H9 (cell line): Measurements from ENCODE around the gene TAF9. TPM values are rescaled to one million over a fixed set of nuclear protein-coding genes. Genes with fewer than 3 reads are reported as not detected.

ENCODE experiments used
- DNase-seq: peaks from one replicate; pipeline ENCODE4 v3.0.0-alpha.2; 2017
- H2AFZ ChIP-seq: one replicate; pipeline ENCODE4 v1.6.1; 2013; ENCODE audit warnings: mild to moderate bottlenecking, low read length, control low read depth, moderate library complexity
- H2AK5ac ChIP-seq: 2 replicates; pipeline ENCODE4 v1.6.1; 2013; ENCODE audit warnings: low read length, control low read depth, mixed read lengths; ENCODE audit not compliant: insufficient read length
- H2BK120ac ChIP-seq: one replicate; pipeline ENCODE4 v1.6.1; 2013; ENCODE audit warnings: low read depth, mild to moderate bottlenecking, low read length, control low read depth, inconsistent platforms; ENCODE audit not compliant: poor library complexity, severe bottlenecking
- H2BK12ac ChIP-seq: 2 replicates; pipeline ENCODE4 v1.6.1; 2013; ENCODE audit warnings: low read length, control low read depth, mixed read lengths, low read depth; ENCODE audit not compliant: insufficient read length
- H2BK15ac ChIP-seq: 2 replicates; pipeline ENCODE4 v1.6.1; 2013; ENCODE audit warnings: low read depth, low read length, control low read depth
- H2BK20ac ChIP-seq: one replicate; pipeline ENCODE4 v1.6.1; 2013; ENCODE audit warnings: low read depth, mild to moderate bottlenecking, low read length, control low read depth, inconsistent platforms; ENCODE audit not compliant: poor library complexity, severe bottlenecking
- H2BK5ac ChIP-seq: 2 replicates; pipeline ENCODE4 v1.6.1; 2013; ENCODE audit warnings: low read length, control low read depth, mixed read lengths; ENCODE audit not compliant: insufficient read length
- H3K14ac ChIP-seq: 2 replicates; pipeline ENCODE4 v1.6.1; 2013; ENCODE audit warnings: low read length, control low read depth; ENCODE audit not compliant: insufficient read depth
- H3K18ac ChIP-seq: 2 replicates; pipeline ENCODE4 v1.6.1; 2013; ENCODE audit warnings: low read depth, mild to moderate bottlenecking, mixed read lengths, low read length, control low read depth; ENCODE audit not compliant: insufficient read length
- H3K23ac ChIP-seq: 2 replicates; pipeline ENCODE4 v1.6.1; 2013; ENCODE audit warnings: low read length, control low read depth, mixed read lengths, low read depth; ENCODE audit not compliant: insufficient read length
- H3K23me2 ChIP-seq: 2 replicates; pipeline ENCODE4 v1.6.1; 2013; ENCODE audit warnings: low read depth, mild to moderate bottlenecking, mixed read lengths, low read length, control low read depth; ENCODE audit not compliant: insufficient read length, poor library complexity, severe bottlenecking
- H3K27ac ChIP-seq: 2 replicates; pipeline ENCODE4 v1.5.1; 2013; ENCODE audit warnings: low read length, control low read depth, mixed read lengths, low read depth; ENCODE audit not compliant: insufficient read length
- H3K27me3 ChIP-seq: 2 replicates; pipeline ENCODE4 v1.6.1; 2013; ENCODE audit warnings: low read length, control low read depth, inconsistent platforms; ENCODE audit not compliant: insufficient read depth
- H3K4ac ChIP-seq: 2 replicates; pipeline ENCODE4 v1.6.1; 2013; ENCODE audit warnings: low read depth, mild to moderate bottlenecking, control low read depth, inconsistent platforms, low read length, moderate library complexity
- H3K4me1 ChIP-seq: 2 replicates; pipeline ENCODE4 v1.6.1; 2013; ENCODE audit warnings: low read length, control low read depth, inconsistent platforms; ENCODE audit not compliant: insufficient read depth
- H3K4me2 ChIP-seq: 2 replicates; pipeline ENCODE4 v1.6.1; 2013; ENCODE audit warnings: low read length, control low read depth, mixed read lengths; ENCODE audit not compliant: insufficient read length, insufficient read depth
- H3K56ac ChIP-seq: 2 replicates; pipeline ENCODE4 v1.6.1; 2013; ENCODE audit warnings: low read depth, mild to moderate bottlenecking, mixed read lengths, low read length, control low read depth; ENCODE audit not compliant: insufficient read length
- H3K79me1 ChIP-seq: 2 replicates; pipeline ENCODE4 v1.6.1; 2013; ENCODE audit warnings: low read depth, mild to moderate bottlenecking, moderate library complexity, low read length, control low read depth, inconsistent platforms; ENCODE audit not compliant: insufficient read depth, poor library complexity, severe bottlenecking
- H3K79me2 ChIP-seq: 2 replicates; pipeline ENCODE4 v1.6.1; 2013; ENCODE audit warnings: low read length, control low read depth, inconsistent platforms; ENCODE audit not compliant: insufficient read depth
- H3K9ac ChIP-seq: 2 replicates; pipeline ENCODE4 v1.6.1; 2013; ENCODE audit warnings: low read length, control low read depth, mixed read lengths; ENCODE audit not compliant: insufficient read length; ENCODE audit errors: extremely low read depth
- H3K9me3 ChIP-seq: one replicate; pipeline ENCODE4 v1.6.1; 2013; ENCODE audit warnings: low read depth, low read length, inconsistent platforms; ENCODE audit not compliant: control insufficient read depth
- H3T11ph ChIP-seq: one replicate; pipeline ENCODE4 v1.6.1; 2013; ENCODE audit warnings: mild to moderate bottlenecking, low read length, control low read depth, inconsistent platforms
- H4K20me1 ChIP-seq: one replicate; pipeline ENCODE4 v1.6.1; 2013; ENCODE audit not compliant: control insufficient read depth, insufficient read length, insufficient read depth
- H4K5ac ChIP-seq: 2 replicates; pipeline ENCODE4 v1.6.1; 2013; ENCODE audit warnings: low read depth, mild to moderate bottlenecking, mixed read lengths, low read length, control low read depth; ENCODE audit not compliant: insufficient read length
- H4K8ac ChIP-seq: replicated peaks from 2 replicates; pipeline ENCODE4 v1.6.1; 2013; ENCODE audit warnings: low read length, control low read depth, mixed read lengths, low read depth; ENCODE audit not compliant: insufficient read length
- H4K91ac ChIP-seq: 2 replicates; pipeline ENCODE4 v1.6.1; 2013; ENCODE audit warnings: low read depth, mild to moderate bottlenecking, moderate library complexity, mixed read lengths, low read length, control low read depth; ENCODE audit not compliant: insufficient read length
- H3K27ac Mint-ChIP-seq, 3 experiments: 2 replicates in 2 of 3; 3 replicates in 1 of 3; pipeline ENCODE4 v1.8.0; 2020 to 2021; ENCODE audit warnings: mixed read lengths in 3 of 3, mild to moderate bottlenecking in 1 of 3, moderate library complexity in 1 of 3
- H3K27me3 Mint-ChIP-seq: 2 replicates; pipeline ENCODE4 v1.8.0; 2021; ENCODE audit warnings: low read depth, mild to moderate bottlenecking, moderate library complexity, mixed read lengths
- H3K36me3 Mint-ChIP-seq, 3 experiments: 2 replicates in 2 of 3; 3 replicates in 1 of 3; pipeline ENCODE4 v1.8.0; 2020 to 2021; ENCODE audit warnings: low read depth in 3 of 3, mixed read lengths in 3 of 3; ENCODE audit not compliant: insufficient read depth in 1 of 3
- H3K4me1 Mint-ChIP-seq, 2 experiments: 2 replicates each; pipeline ENCODE4 v1.8.0; 2020; ENCODE audit warnings: mixed read lengths in 2 of 2
- H3K4me3 Mint-ChIP-seq, 2 experiments: 2 replicates in 1 of 2; 3 replicates in 1 of 2; pipeline ENCODE4 v1.8.0; 2020 to 2021; ENCODE audit warnings: mild to moderate bottlenecking in 2 of 2, mixed read lengths in 2 of 2, moderate library complexity in 1 of 2
- H3K9me3 Mint-ChIP-seq, 2 experiments: 2 replicates in 1 of 2; 3 replicates in 1 of 2; pipeline ENCODE4 v1.8.0; 2020; ENCODE audit warnings: mild to moderate bottlenecking in 2 of 2, mixed read lengths in 2 of 2, moderate library complexity in 1 of 2
- WGBS: extraction: QIAGEN DNeasy Blood & Tissue Kit; methylation state at CpG from one replicate; pipeline ENCODE4 v1.1.7; 2013; ENCODE audit warnings: missing lambda C conversion rate, low lambda C conversion rate, mixed read lengths; ENCODE audit not compliant: insufficient read length; ENCODE audit errors: extremely low coverage; 5-methylcytosine and 5-hydroxymethylcytosine counted together
- total RNA-seq: library from RNA; stranded (reverse); gene quantifications from 2 replicates; pipeline ENCODE4 v1.2.1, GENCODE V29; 2021
- TF ChIP-seq, protein P1 (sequence below): fragments of 200-600 bp; sonication (generic); conservative IDR thresholded peaks from 3 replicates; pipeline ENCODE4 v1.8.0; 2021; ENCODE audit warnings: antibody characterized with exemption, mild to moderate bottlenecking

The TAF9 gene
- total RNA-seq, 1 experiment from 2014 or later = 85.0 TPM

DNA sequence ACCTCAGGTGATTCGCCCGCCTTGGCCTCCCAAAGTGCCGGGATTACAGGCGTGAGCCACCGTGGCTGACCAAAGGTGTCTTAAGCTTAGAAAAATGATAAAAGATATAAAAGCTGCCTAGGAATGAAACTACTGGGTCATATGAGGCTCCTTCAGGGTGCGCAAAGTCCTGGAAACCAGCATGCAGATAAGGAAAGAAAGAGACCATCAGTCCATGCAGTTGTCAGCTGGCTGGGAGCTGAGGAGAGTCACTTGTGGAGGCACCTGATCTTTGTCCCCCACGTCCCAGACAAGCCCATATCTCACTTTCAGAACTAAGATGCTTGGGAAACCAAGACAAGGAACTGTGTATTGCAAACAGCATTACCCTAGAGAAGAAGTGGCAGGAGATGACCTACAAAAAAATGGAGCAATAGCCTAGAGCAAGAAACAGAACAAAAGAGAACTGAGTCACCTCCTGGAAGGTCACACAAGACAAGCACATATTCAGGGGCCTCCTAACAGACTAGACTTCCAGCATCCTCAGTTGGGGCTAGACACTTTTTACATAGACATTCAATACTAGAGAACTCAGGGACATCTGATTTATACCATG, 33.9 kb downstream of the TAF9 start:
- no peak overlapping the region for H3K9ac ChIP-seq
- no peak overlapping the region for H2AFZ ChIP-seq
- Mint-ChIP-seq H3K27ac (no peak overlapping the region), H3K27me3 (peaks cover 11% of the 10 kb centered on the region), H3K36me3 (no peaks in the 10 kb centered on the region), H3K9me3 (no peaks in the 10 kb centered on the region), H3K4me1 (peaks cover 6 to 8% of the 10 kb centered on the region in 2 experiments), H3K4me3 (no peak overlapping the region)
- no peak overlapping the region for H2BK120ac ChIP-seq
- H4K91ac ChIP-seq = no peak overlapping the region
- H3K27me3 ChIP-seq = 0 out of 2 replicates have a peak, but pooled peaks cover 2% of the 10 kb centered on the region
- H4K8ac ChIP-seq = no peak overlapping the region
- WGBS = no CpG with 5 or more reads among the region's 7 CpGs
- H3T11ph ChIP-seq = no peak overlapping the region
- no peak overlapping the region for H4K5ac ChIP-seq
- H3K4me1 ChIP-seq = no peaks in the 10 kb centered on the region
- no peak overlapping the region for H3K23ac ChIP-seq
- no peak overlapping the region for H3K4me2 ChIP-seq
- TF ChIP-seq, protein P1, sequence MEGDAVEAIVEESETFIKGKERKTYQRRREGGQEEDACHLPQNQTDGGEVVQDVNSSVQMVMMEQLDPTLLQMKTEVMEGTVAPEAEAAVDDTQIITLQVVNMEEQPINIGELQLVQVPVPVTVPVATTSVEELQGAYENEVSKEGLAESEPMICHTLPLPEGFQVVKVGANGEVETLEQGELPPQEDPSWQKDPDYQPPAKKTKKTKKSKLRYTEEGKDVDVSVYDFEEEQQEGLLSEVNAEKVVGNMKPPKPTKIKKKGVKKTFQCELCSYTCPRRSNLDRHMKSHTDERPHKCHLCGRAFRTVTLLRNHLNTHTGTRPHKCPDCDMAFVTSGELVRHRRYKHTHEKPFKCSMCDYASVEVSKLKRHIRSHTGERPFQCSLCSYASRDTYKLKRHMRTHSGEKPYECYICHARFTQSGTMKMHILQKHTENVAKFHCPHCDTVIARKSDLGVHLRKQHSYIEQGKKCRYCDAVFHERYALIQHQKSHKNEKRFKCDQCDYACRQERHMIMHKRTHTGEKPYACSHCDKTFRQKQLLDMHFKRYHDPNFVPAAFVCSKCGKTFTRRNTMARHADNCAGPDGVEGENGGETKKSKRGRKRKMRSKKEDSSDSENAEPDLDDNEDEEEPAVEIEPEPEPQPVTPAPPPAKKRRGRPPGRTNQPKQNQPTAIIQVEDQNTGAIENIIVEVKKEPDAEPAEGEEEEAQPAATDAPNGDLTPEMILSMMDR = no peak
- no peaks in the 10 kb centered on the region for H4K20me1 ChIP-seq
- H3K14ac ChIP-seq = no peak overlapping the region
- no peak for DNase-seq
- no peak overlapping the region for H3K4ac ChIP-seq
- H2AK5ac ChIP-seq = no peak overlapping the region
- H3K9me3 ChIP-seq = no peaks in the 10 kb centered on the region
- no peak overlapping the region for H2BK20ac ChIP-seq
- no peak overlapping the region for H2BK12ac ChIP-seq
- H3K18ac ChIP-seq = no peak overlapping the region
- H3K79me2 ChIP-seq = no peaks in the 10 kb centered on the region
- H3K56ac ChIP-seq = no peak overlapping the region
- peaks cover 6% of the 10 kb centered on the region for H3K23me2 ChIP-seq
- no peak overlapping the region for H2BK5ac ChIP-seq
- no peak overlapping the region for H2BK15ac ChIP-seq
- no peak overlapping the region for H3K27ac ChIP-seq
- H3K79me1 ChIP-seq = no peaks in the 10 kb centered on the region
